Measurements from ENCODE around the gene CERS5.

The CERS5 gene

DNA sequence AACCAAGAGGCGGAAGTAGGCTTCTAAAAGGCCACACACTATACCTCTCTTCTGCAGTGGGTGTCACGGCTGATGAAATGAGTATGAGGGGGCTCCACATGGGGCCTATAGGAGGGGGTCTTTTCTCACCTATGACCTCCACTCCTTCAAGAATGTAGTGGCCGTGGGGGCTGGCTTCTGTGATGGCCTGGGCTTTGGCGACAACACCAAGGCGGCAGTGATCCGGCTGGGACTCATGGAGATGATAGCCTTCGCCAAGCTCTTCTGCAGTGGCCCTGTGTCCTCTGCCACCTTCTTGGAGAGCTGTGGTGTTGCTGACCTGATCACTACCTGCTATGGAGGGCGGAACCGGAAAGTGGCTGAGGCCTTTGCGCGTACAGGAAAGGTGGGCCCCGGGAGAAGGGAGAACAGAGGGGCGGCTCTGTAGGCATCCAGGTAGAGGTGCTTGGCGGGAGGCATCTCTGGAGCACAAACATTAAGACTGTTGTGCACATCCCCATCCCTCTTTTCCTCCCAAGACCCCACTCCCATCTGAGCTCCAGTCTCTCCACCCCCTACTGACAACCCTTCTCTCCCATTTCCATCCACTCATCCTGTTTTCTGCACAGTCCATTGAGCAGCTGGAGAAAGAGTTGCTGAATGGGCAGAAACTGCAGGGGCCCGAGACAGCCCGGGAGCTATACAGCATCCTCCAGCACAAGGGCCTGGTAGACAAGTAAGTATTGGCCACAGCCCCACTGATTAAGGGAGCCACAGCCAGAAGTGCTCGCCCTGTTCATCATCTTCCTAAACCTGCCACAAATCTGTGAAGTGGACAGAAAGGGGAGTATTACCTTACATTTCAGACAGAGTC lies 59.5 kb downstream of the CERS5 start:
- DNase-seq (ENCODE audit: extremely low spot score), result no peak
- TF ChIP-seq, protein P1, sequence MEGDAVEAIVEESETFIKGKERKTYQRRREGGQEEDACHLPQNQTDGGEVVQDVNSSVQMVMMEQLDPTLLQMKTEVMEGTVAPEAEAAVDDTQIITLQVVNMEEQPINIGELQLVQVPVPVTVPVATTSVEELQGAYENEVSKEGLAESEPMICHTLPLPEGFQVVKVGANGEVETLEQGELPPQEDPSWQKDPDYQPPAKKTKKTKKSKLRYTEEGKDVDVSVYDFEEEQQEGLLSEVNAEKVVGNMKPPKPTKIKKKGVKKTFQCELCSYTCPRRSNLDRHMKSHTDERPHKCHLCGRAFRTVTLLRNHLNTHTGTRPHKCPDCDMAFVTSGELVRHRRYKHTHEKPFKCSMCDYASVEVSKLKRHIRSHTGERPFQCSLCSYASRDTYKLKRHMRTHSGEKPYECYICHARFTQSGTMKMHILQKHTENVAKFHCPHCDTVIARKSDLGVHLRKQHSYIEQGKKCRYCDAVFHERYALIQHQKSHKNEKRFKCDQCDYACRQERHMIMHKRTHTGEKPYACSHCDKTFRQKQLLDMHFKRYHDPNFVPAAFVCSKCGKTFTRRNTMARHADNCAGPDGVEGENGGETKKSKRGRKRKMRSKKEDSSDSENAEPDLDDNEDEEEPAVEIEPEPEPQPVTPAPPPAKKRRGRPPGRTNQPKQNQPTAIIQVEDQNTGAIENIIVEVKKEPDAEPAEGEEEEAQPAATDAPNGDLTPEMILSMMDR (IDR thresholded peaks at IDR 0.05; ENCODE audit: control extremely low read depth, extremely low read depth, low read depth, missing control alignments), result no peak
- CTCF ChIA-PET, result interaction anchor here (1.3 to 19.2 kb wide), 7 partner anchors 8 to 141 kb away, joined by 3 to 296 read pairs (median 91); partner anchors contain the start of genes GPD1 and SMARCD1
- POLR2A ChIA-PET, result no interaction called here

DNA sequence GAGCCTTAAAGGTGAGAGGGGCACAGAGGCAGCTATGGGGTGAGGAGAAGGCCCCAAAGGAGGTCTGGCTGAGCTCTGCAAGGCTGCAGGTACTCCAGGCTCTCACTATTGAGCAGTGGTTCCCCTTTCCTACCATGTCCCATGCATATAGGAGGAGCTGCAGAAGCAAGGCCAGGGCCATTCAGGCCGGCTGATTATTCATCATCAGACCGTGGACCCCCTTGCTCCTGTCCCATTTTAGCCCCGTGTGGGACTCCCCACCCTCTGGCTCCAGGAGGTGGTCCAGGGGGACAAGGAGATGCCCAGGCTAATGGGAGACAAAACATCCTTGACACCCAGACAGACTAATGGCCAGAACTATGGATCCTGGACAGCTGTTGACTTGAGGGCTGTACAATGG lies 60.3 kb downstream of the CERS5 start:
- DNase-seq (ENCODE audit: extremely low spot score), result no peak
- ChIA-PET CTCF (interaction anchor here (1.2 to 19.2 kb wide), 7 partner anchors 17 to 140 kb away, joined by 3 to 296 read pairs (median 9); partner anchors contain the start of gene SMARCD1), POLR2A (no interaction called here)
- TF ChIP-seq, protein P1 (IDR thresholded peaks at IDR 0.05; ENCODE audit: control extremely low read depth, extremely low read depth, low read depth, missing control alignments), result no peak

DNA sequence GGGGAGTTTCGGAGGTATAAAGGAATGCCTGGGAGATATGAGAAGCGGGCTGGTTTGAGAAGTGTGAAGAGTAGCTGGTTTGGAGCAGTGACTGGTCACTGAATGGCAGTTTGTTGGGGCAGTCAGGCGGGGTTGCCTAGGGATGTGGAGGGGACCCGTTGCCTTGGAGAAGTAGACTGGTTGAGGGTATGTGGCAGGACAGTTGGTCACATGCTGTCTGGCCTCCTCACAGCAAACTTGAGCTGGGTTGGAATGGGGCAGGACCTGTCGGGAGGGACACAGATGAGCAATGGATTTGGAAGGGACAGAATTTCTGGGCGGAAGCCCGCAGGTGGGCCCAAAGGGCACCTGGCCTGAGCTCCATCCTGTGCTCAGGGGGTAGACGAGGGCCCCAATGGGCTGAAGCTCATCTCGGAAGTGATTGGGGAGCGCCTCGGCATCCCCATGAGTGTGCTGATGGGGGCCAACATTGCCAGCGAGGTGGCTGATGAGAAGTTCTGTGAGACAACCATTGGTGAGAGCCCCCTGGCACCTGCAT lies 61.2 kb downstream of the CERS5 start:
- DNase-seq (ENCODE audit: extremely low spot score), result no peak
- TF ChIP-seq, protein P1 (IDR thresholded peaks at IDR 0.05; ENCODE audit: control extremely low read depth, extremely low read depth, low read depth, missing control alignments), result no peak
- ChIA-PET CTCF (interaction anchor here (1.0 to 19.2 kb wide), 8 partner anchors 18 to 139 kb away, joined by 3 to 296 read pairs (median 4); partner anchors contain the start of gene SMARCD1), POLR2A (interaction anchor here (1.3 kb wide), 1 partner anchor 9 kb away, joined by 3 read pairs; no protein-coding TSS in a partner anchor)

DNA sequence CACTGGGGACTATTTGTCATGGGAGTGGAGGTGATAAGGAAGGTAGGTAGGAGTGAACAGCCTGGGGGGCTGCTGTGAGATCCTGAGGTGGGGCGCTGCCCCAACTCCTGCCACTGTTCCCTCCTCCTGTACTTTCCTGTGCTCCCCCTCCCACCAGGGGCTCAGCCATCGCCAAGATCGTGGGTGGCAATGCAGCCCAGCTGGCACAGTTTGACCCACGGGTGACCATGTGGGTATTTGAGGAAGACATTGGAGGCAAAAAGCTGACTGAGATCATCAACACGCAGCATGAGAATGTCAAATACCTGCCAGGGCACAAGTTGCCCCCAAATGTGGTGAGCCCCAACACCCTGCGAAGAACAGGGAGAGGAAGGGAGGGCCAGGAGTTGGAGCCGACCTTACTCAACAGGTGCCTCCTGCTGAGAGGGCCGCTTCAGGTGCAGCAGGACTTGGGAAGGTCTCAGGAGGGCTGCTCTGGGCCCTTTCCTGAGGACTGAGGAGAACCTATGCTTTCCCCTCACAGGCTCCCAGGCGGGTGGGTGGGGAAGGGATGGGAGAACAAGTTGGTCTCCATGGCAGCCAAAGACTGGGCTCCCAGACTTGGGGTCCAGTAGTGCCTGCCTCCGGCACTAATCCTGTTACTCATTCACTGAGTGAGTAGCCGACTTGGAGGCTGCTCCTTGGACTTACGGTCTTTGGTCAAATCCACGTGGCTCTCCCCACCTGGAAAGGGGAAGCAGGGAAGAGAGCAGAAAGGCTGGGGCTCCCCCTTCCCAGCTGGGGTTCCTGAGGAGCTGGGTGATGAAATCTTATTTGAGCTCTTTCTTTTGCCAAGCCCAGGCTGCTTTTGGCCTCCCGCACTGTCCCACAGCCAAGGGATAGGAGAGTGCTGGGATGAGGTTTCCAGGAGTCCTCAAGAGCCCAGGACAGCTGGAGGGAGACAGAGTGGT lies 62.5 kb downstream of the CERS5 start:
- DNase-seq (ENCODE audit: extremely low spot score), result no peak
- TF ChIP-seq, protein P1 (IDR thresholded peaks at IDR 0.05; ENCODE audit: control extremely low read depth, extremely low read depth, low read depth, missing control alignments), result no peak
- ChIA-PET CTCF (interaction anchor here (0.9 to 2.8 kb wide), 8 partner anchors 16 to 138 kb away, joined by 3 to 15 read pairs (median 6); partner anchors contain the start of gene SMARCD1), POLR2A (interaction anchor here (0.7 to 2.4 kb wide), 3 partner anchors 8 to 14 kb away, joined by 3 to 11 read pairs (median 3); partner anchors contain the start of gene COX14)

DNA sequence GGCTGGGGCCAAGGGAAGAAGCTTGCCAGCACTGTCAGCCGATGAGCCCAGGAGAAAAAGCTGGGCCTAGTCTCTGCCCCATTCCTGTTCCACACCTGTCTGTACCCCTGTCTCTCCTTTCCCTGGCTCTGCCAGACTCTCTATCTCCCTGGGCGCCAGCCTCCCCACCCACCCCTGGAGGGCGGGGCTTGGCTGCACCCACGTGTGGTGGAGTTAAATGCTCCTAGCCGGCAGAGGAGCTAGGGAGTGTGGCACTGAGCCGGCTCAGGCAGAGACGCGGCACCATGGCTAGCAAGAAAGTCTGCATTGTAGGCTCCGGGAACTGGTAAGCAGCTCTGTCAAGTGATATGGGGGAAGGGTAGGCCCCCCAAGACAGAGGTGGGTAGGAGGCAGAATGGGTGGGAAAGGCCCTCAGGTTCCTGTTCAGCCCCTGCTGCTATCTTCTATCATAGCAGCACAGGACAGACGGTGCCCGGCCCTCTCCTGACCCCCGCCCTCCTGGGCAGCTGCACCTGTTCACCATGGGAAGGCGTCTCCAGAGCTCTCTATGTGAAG lies 63.3 kb downstream of the CERS5 start, which contains the start of gene GPD1:
TSS of gene GPD1 (plus strand) at position 242 of the 555 bp plus-strand sequence. CDS start at position 285, 43 bp downstream.
- POLR2A ChIA-PET, result interaction anchor here (2.4 kb wide), 1 partner anchor 9 kb away, joined by 11 read pairs; the partner anchor contains the start of gene COX14
- TF ChIP-seq, protein P1 (IDR thresholded peaks at IDR 0.05; ENCODE audit: control extremely low read depth, extremely low read depth, low read depth, missing control alignments), result no peak
- no peak for DNase-seq (ENCODE audit: extremely low spot score)
- CTCF ChIA-PET, result interaction anchor here (0.6 to 8.9 kb wide), 10 partner anchors 7 to 137 kb away, joined by 3 to 109 read pairs (median 6); partner anchors contain the start of genes CERS5, COX14 and SMARCD1
